Mammary epithelial cell (primary cell): ENCODE data around the gene TRIO.

Source experiments
- EZH2 ChIP-seq: IDR thresholded peaks from 2 replicates; pipeline ENCODE4 v1.6.1; 2012; ENCODE audit warnings: low read length, inconsistent platforms, borderline replicate concordance
- TF ChIP-seq, protein P1 (sequence below), 2 donors: IDR thresholded peaks in 1 of 2; conservative IDR thresholded peaks in 1 of 2; 2 replicates each; pipeline ENCODE4 v1.5.1; 2011 to 2012; ENCODE audit warnings: inconsistent platforms in 2 of 2, low read length in 2 of 2, mild to moderate bottlenecking in 2 of 2, control low read depth in 1 of 2, low read depth in 1 of 2; ENCODE audit not compliant: insufficient read depth in 1 of 2; ENCODE audit errors: extremely low read depth in 1 of 2

GRCh38 chr5:14502294-14502690, 359.1 kb downstream of the TRIO start:
- TF ChIP-seq, protein P1, sequence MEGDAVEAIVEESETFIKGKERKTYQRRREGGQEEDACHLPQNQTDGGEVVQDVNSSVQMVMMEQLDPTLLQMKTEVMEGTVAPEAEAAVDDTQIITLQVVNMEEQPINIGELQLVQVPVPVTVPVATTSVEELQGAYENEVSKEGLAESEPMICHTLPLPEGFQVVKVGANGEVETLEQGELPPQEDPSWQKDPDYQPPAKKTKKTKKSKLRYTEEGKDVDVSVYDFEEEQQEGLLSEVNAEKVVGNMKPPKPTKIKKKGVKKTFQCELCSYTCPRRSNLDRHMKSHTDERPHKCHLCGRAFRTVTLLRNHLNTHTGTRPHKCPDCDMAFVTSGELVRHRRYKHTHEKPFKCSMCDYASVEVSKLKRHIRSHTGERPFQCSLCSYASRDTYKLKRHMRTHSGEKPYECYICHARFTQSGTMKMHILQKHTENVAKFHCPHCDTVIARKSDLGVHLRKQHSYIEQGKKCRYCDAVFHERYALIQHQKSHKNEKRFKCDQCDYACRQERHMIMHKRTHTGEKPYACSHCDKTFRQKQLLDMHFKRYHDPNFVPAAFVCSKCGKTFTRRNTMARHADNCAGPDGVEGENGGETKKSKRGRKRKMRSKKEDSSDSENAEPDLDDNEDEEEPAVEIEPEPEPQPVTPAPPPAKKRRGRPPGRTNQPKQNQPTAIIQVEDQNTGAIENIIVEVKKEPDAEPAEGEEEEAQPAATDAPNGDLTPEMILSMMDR (conservative IDR thresholded peaks at IDR 0.05 in 1 of 2, IDR thresholded peaks at IDR 0.05 in 1 of 2; ENCODE audit: extremely low read depth in 1 of 2, insufficient read depth in 1 of 2, low read depth in 1 of 2, low read length in 2 of 2), result no peak
- no peak for TF ChIP-seq EZH2
